ENCODE results near the gene SLC17A6.

The SLC17A6 gene

DNA sequence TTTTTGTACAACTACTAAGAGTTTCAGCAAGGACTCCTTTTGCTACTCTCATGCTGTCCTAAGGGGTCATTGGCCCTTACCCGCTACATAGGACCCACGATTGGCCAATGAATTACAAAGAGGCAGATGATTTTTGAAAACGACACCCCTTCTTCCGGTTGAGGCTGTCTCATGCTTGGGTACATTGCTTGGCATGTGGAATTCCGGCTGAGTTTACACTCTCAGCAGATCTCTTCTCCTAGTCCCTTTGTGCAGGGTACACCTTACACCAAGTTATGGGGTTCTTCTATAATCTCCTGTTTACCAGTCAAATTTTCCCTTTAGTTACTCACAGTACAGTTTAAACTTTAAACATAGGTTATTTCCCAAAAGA is 52.1 kb downstream of the SLC17A6 start:
- no peak for DNase-seq

DNA sequence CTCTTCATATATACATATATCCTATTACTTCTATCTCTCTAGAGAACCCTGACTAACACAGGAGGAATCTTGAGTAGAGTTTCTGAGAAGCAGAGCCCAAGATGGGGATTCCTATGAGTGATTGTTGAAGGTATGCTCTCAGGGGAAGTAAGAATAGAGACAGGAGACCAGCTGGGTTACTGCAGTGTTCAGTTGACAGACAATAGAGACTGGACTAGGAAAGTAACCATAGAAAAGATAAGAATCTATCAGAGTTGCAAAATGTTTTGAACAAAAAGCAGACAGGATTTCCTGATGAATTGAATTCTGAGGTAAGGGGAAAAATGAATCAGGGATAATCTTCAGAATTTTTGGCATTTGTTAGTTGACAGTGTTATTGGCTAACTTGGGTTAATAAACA is 54.4 kb downstream of the SLC17A6 start:
- no peak for DNase-seq

DNA sequence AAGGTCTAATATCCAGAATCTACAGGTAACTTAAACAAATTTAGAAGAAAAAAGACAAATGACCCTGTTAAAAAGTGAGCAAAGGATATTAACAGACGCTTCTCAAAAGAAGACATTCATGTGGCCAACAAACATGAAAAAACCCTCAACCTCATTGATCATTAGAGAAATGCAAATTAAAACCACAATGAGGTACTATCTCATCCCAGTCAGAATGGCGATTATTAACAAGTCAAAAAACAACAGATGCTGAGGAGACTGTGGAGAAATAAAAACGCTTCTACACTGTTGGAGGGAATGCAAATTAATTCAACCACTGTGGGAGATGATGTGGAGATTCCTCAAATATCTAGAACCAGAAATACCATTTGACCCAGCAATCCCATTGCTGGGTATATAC is 67.2 kb downstream of the SLC17A6 start:
- DNase-seq, result no peak

DNA sequence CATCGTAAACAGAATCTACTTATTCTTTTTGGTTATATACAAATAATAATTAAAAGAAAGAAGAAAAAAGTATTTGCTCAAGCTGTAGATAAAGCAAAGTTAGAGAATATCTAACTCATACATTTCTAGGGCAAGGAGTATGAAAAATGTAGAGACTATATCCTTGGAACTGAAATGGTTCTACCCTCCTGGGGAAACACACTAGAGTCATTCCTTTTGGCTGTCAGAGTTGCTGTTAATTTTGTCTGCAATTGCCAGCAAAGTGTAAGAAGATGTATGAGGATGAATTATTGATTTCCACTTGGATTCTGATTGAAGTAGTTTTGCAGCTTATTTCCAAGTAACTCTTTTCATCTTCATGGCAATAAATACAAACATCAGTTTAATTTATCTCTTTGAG is 69.1 kb downstream of the SLC17A6 start:
- no peak for DNase-seq

DNA sequence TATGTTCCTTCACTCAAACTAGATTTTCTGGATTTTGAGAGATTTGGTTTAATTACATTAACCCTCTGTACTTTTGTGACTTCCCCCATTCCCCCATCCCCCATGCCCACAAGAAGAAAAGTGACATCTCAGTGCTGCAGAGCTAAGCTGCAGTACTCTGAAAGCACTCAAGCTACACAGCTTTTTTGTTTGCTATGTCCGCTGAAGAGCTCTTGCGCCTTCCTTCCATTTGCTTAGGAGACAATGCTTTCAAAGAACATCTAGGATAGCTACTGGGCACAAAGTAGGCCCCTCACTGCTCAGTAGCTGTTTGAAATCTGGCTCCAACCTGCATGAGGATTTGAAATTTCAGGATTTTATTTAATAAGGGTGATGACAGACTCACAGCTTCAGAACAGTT is 69.7 kb downstream of the SLC17A6 start:
- no peak for DNase-seq

DNA sequence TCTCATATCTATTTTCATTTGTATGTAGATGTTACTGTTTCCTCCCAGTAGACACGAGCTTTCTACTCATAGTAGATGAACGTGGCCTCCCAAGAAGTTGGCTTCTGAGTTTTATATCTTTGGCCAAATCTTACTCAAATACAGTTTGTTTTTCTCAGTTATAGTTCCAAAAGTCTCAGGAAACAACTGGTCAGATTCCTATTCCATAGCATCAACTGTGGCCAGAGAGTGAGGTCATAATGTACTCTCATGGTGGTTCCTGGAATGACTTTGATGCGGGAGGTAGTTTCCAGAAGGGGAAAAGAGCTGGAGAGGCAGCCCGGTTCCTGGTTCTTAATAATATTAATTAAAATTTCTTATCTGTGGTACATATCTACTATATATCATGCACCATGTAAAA is 77.3 kb downstream of the SLC17A6 start:
- DNase-seq, result no peak

DNA sequence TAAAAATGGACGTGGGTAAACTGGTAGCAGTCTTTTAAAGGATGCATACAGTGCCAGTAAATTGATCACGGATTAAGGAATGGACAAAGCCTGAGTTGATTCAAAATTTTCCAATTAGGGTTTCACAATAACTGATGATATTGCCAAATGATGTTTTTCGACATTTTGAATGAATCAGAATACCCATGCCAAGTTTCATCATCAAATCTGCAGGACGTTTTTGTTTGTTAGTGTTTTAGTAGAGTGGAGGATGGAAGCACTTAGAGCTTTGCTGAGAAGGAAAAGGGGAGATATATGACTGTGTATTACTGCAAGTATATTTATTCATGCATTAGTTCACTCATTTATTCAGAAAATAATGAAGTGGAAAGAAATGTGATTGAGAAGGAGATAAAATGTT is 78.3 kb downstream of the SLC17A6 start:
- no peak for DNase-seq

DNA sequence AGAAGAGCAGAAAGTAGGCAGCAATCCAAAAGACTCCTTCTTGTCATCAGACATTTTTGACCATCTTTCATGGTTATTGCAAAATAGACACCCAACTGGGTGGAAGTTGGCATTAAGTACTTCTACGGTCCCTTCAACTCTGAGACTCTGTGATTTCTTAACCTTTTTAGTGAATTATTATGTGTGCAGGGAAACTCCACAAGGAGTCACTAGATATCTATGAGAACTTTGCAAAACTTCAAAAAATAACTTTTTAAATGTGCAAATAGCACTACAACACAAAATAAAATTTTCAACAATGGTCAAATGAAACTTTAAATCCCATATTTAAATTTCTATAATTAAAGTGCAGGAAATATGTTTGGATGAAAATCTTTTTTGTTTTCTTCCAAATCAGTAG is 88.7 kb downstream of the SLC17A6 start:
- no peak for DNase-seq

Data from CD4-positive, alpha-beta T cell treated with Interleukin-15 for 1 hour (primary cell).